Neural cell (in vitro differentiated cells): Measurements from ENCODE around the gene COL4A2.

Experiments
- EZH2 ChIP-seq: fragments of 200-600, 300-800 bp; shearing (Covaris generic), sonication (generic); IDR thresholded peaks from 2 replicates; pipeline ENCODE4 v1.6.1; 2014; ENCODE audit warnings: antibody characterized with exemption, low read length, borderline replicate concordance, mild to moderate bottlenecking; ENCODE audit not compliant: insufficient read depth, poor library complexity, severe bottlenecking
- MXI1 ChIP-seq: fragments of 450-650 bp; conservative IDR thresholded peaks from 2 replicates; pipeline ENCODE4 v1.6.1; 2014; ENCODE audit warnings: antibody characterized with exemption, mild to moderate bottlenecking; ENCODE audit not compliant: poor library complexity, severe bottlenecking
- POLR2AphosphoS5 ChIP-seq: IDR thresholded peaks from 2 replicates; pipeline ENCODE4 v1.6.1; 2012
- RAD21 ChIP-seq: fragments of 450-650 bp; conservative IDR thresholded peaks from 2 replicates; pipeline ENCODE4 v1.6.1; 2014; ENCODE audit warnings: antibody characterized with exemption, mild to moderate bottlenecking, moderate library complexity
- TAF1 ChIP-seq: IDR thresholded peaks from 2 replicates; pipeline ENCODE4 v1.6.1; 2012; ENCODE audit warnings: low read depth
- TF ChIP-seq, protein P1 (sequence below): fragments of 450-650 bp; IDR thresholded peaks from 2 replicates; pipeline ENCODE4 v1.5.1; 2014; ENCODE audit warnings: antibody characterized with exemption, mild to moderate bottlenecking, moderate library complexity; ENCODE audit not compliant: poor library complexity, severe bottlenecking
- TF ChIP-seq, protein P2 (sequence below): IDR thresholded peaks from 2 replicates; pipeline ENCODE4 v1.6.1; 2012; ENCODE audit warnings: borderline replicate concordance

DNA sequence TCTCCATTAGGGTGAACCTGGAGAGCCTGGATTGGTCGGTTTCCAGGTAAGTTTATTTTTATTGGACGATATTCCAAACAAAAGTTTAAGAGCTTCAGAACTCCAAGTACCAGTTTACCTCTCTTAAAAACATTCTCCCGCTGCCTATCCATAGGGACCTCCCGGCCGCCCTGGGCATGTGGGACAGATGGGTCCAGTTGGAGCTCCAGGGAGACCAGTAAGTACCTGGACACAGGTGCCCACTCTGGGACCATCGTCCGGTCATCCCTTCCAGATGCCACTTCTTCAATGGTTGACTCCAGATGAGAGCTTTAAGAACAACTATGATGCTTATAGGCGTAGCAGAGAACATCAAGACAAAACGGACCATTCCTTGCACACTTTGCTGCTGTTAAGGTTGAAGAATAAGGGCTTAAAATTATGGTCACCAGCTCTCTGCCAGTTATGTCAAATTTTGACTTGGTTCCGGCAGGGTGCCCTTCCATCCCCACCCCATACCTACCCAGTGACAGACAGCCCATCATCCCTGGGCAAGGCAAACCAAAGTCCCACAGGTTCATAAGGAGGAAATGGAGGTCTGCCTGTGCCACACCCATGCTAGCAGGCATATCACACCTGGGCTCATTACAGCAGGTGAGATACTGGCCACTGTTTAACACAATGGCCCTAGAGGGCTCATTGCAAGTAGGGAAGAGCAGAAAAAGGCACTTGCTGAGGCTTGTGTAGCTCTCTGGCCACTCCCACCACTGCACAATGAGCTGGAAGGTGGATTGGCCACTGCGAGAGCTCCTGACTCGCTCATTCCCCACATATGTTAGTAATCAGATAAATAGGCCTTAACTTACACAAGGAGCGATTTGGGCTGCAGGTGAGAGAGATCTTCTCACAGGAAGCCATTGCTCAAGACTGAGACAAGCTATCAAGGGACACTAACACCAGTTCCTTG is 123.6 kb downstream of the COL4A2 start:
- TF ChIP-seq, protein P1, sequence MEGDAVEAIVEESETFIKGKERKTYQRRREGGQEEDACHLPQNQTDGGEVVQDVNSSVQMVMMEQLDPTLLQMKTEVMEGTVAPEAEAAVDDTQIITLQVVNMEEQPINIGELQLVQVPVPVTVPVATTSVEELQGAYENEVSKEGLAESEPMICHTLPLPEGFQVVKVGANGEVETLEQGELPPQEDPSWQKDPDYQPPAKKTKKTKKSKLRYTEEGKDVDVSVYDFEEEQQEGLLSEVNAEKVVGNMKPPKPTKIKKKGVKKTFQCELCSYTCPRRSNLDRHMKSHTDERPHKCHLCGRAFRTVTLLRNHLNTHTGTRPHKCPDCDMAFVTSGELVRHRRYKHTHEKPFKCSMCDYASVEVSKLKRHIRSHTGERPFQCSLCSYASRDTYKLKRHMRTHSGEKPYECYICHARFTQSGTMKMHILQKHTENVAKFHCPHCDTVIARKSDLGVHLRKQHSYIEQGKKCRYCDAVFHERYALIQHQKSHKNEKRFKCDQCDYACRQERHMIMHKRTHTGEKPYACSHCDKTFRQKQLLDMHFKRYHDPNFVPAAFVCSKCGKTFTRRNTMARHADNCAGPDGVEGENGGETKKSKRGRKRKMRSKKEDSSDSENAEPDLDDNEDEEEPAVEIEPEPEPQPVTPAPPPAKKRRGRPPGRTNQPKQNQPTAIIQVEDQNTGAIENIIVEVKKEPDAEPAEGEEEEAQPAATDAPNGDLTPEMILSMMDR: no peak
- TF ChIP-seq TAF1 (no peak), POLR2AphosphoS5 (no peak), RAD21 (no peak), EZH2 (no peak), MXI1 (no peak)
- TF ChIP-seq, protein P2, sequence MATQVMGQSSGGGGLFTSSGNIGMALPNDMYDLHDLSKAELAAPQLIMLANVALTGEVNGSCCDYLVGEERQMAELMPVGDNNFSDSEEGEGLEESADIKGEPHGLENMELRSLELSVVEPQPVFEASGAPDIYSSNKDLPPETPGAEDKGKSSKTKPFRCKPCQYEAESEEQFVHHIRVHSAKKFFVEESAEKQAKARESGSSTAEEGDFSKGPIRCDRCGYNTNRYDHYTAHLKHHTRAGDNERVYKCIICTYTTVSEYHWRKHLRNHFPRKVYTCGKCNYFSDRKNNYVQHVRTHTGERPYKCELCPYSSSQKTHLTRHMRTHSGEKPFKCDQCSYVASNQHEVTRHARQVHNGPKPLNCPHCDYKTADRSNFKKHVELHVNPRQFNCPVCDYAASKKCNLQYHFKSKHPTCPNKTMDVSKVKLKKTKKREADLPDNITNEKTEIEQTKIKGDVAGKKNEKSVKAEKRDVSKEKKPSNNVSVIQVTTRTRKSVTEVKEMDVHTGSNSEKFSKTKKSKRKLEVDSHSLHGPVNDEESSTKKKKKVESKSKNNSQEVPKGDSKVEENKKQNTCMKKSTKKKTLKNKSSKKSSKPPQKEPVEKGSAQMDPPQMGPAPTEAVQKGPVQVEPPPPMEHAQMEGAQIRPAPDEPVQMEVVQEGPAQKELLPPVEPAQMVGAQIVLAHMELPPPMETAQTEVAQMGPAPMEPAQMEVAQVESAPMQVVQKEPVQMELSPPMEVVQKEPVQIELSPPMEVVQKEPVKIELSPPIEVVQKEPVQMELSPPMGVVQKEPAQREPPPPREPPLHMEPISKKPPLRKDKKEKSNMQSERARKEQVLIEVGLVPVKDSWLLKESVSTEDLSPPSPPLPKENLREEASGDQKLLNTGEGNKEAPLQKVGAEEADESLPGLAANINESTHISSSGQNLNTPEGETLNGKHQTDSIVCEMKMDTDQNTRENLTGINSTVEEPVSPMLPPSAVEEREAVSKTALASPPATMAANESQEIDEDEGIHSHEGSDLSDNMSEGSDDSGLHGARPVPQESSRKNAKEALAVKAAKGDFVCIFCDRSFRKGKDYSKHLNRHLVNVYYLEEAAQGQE: no peak
